DMS 273 treated with DMSO at 0.1 percent for 48 hours (cell line): ENCODE results near the gene CLDN16.

Experiments used
- DNase-seq: peaks from one replicate; lab custom pipeline; 2025; lab: John Stamatoyannopoulos, UW

CLDN16 gene

GRCh38 chr3:190380184-190380583, 7.8 kb upstream of the CLDN16 start:
- DNase-seq, result no peak

- DNase-seq, result no peak
Observed at GRCh38 chr3:190381441-190381840, 6.5 kb upstream of the CLDN16 start.

DNA sequence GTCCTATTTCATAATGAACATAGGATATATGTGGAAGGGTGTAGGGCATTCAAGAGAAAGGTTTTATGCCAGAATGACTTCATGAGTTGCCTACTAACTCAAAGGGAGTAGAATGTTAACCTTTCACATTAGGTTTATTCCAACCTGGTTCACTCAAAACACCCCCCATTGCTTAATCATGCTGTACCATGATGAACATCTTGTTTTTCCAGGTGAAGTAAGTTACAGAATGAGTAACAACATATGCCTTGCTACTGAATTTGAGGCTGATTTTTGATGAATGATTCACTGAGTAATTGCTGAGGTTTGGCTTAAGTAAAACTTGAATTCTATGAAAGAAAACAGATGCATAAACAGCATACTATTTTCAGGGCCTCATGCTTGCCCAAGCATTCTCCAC, 5.9 kb upstream of the CLDN16 start:
- DNase-seq, result no peak

DNA sequence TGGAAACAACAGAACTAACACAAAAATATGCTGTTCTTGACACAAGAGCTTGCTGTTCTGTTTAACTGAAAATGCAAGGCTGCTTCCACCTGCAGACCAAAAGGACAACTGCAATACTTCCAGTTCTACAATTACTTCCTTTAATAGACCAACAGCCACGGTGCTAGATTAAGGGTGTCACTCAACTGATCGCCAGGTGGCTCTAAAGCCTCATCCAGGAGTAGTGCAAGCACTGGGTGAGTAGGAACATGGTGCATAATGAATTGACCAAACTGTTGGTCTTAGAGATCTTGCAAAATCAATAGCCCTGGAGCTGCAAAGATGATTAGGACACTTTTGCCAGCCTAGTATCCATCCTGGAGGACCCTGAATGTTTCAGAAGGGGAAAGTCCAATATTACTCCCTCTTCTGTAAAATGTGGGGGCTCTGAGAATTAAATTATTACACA, 3.6 kb upstream of the CLDN16 start:
- peak; percentile 5 for DNase-seq

- DNase-seq, result no peak
Observed at GRCh38 chr3:190385731-190386688, 2.0 kb upstream of the CLDN16 start.

DNA sequence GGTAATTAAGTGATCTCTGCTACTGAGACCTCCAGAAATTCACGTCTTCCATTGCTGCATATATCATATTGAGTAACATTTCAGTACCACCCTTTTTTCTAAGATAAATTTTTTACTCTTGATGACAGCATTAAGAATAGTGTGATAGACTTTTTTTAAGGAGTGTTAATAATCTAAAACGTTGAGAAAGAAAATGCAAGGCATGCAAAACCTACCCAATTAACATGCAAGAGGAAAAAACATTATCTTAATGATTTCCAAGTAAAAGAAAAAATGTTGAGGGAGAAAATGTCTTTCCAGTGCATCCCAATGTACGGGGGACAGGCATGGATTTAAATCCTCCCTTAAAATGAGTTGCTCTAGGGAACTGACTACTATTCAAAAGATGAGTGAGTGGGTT, 740 bp downstream of the CLDN16 start:
- DNase-seq, result no peak

DNA sequence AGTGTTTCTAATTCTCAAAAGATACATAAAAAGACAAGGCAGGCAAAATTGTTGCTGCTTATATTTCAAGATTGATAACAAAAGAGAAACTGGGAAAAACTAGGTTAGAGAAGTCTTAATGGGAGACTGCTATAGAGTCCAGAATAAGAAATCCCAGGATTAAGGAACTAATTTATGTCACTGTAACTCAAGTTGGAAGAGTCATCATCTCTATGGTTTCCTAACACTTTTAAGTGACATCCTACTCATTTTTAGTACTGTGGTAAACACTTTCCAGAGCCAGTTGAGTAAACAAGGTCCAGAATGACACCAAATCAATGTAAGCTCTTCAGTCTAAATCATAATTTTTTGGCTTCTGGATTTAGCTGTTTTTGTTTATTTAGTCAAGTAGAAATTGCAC, 8.0 kb downstream of the CLDN16 start:
- no peak for DNase-seq

DNA sequence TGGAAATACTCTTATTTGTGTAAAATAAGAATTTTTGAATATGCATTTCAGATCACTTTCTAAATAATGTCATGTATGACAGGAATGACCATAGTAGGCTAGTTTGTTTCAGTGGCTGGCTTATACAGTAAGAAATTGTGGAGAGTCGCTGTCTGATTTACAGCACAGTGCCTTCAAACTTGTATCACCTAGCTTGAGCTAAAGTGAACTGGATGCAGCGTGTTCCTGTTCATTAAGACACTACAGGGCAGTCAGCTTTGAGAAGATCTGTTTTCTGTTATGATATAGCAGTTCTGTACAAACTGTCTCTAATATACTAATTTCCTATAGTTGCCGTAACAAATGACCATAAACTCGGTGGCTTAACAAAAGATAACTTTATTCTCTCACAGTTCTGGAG, 9.9 kb downstream of the CLDN16 start:
- DNase-seq, result no peak

DNA sequence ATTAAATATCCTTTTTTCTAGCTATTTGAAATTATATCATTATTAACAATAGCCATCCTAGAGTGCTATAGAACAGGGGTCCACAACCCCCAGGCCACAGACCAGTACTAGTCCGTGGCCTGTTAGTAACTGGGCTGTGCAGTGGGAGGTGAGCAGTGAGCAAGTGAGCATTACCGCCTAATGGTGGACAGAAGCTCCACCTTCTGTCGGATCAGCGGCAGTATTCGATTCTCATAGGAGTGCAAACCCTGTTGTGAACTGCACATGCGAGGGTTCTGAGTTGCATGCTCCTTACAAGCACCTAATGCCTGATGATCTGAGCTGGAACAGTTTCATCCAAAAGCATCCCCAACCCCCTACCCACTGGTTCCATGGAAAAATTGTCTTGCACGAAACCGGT, 11.7 kb downstream of the CLDN16 start:
- no peak for DNase-seq

GRCh38 chr3:190401963-190402362, 14.0 kb downstream of the CLDN16 start:
- no peak for DNase-seq

GRCh38 chr3:190404715-190405114, 16.8 kb downstream of the CLDN16 start:
- no peak for DNase-seq

DNA sequence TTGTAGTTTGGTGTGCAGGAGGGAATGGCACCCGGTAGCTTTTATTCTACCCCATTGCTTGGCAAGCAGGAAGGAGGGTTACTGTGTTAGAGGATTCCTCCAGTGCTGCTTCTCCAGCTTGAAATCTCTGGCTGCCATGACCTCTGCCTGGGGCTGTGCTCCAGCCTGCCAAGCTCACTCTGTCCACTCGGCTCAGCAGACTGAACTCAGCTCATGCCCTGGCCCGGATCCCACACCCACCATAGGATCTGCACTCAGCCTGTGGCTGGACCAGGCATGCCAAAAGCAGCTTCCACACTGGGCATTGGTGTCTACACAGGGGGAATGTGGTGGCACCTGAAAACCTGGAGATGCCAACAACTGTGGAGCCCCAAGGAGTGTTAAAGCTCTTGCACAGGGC, 26.3 kb downstream of the CLDN16 start:
- no peak for DNase-seq

GRCh38 chr3:190424108-190424477, 36.1 kb downstream of the CLDN16 start:
- DNase-seq, result no peak

- DNase-seq, result peak; percentile 56
Observed at GRCh38 chr3:190424478-190425439, 36.8 kb downstream of the CLDN16 start.

GRCh38 chr3:190425833-190426232, 37.9 kb downstream of the CLDN16 start:
- no peak for DNase-seq

GRCh38 chr3:190426806-190427507, 39.0 kb downstream of the CLDN16 start:
- DNase-seq, result no peak

GRCh38 chr3:190429681-190430080, 41.7 kb downstream of the CLDN16 start:
- DNase-seq, result no peak

- no peak for DNase-seq
Observed at GRCh38 chr3:190430906-190431305, 42.9 kb downstream of the CLDN16 start.

GRCh38 chr3:190432216-190432615, 44.3 kb downstream of the CLDN16 start:
- no peak for DNase-seq

DNA sequence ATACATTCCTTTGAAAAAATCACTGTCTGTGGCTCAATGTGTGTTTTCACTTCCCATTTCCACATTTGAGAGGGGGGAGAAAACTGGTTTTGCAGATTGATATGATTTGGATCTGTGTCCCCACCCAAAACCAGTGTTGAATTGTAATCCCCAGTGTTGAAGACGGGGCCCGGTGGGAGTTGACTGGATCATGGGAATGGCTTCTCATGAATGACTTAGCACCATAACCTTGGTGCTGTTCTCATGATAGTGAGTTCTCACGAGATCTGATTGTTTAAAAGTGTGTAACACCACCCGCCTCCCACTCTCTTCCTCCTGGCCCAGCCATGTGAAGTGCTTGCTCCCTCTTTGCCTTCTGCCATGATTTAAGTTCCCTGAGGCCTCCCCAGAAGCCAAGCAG, 45.7 kb downstream of the CLDN16 start:
- DNase-seq, result no peak

DNA sequence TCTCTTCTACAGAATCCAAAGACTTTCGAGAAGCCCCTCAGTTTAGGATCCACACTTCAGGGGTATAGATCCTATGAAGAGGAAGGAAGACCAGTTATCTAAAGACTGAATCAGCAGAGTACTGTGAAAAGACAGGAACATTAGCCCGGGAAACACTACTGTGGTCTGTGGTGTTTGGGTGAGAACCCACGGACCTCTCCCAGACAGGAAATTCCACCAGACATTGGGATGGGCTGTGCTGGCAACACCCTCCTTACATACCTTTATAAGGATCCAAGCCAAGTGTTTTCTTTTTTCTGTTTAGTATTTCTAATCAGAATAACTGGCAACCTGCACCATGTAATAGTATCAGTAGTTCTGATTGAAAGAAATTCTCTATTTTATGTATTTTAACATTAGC, 47.7 kb downstream of the CLDN16 start:
- DNase-seq, result no peak

DNA sequence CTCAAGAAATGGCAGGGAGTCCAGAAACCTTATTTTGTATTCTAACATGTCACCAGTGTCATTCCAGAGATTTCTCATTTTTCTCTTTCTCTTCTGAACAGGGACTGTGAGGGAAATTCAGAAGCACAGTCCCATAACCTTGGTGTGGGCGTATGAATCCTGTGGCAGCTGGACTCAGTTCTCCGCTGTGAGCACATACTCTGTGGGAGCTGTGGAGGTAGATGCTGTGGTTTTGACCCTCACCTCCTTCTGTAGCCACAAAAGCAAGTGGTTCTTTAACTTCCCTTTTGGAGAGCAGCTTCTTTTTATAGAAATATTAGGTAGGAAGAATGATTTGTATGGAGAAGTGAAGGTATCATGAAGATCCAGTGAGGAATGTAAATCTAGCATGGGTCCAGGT, 48.4 kb downstream of the CLDN16 start:
- DNase-seq, result no peak
